Nephron progenitor cell (in vitro differentiated cells): ENCODE data around the gene FAM50B.
A peak's percentile ranks its signal among the peaks of the same experiment; 100 is the strongest.

ENCODE experiments used
- DNase-seq: peaks from one replicate; pipeline ENCODE4 v3.0.0; 2021
- H3K27ac Mint-ChIP-seq: 2 replicates; pipeline ENCODE4 v1.8.0; 2021; ENCODE audit warnings: mild to moderate bottlenecking, moderate library complexity, mixed read lengths
- H3K27me3 Mint-ChIP-seq: 2 replicates; pipeline ENCODE4 v1.8.0; 2021; ENCODE audit warnings: mild to moderate bottlenecking, low read depth, mixed read lengths; ENCODE audit not compliant: poor library complexity
- H3K36me3 Mint-ChIP-seq: 2 replicates; pipeline ENCODE4 v1.8.0; 2021; ENCODE audit warnings: low read depth, mixed read lengths
- H3K4me1 Mint-ChIP-seq: 2 replicates; pipeline ENCODE4 v1.8.0; 2021; ENCODE audit warnings: mixed read lengths
- H3K4me3 Mint-ChIP-seq: 2 replicates; pipeline ENCODE4 v1.8.0; 2021; ENCODE audit warnings: mild to moderate bottlenecking, moderate library complexity, mixed read lengths
- H3K9me3 Mint-ChIP-seq: 2 replicates; pipeline ENCODE4 v1.8.0; 2021; ENCODE audit warnings: mild to moderate bottlenecking, moderate library complexity, mixed read lengths
- CTCF ChIP-seq: fragments of 200-600 bp; sonication (generic); IDR thresholded peaks from 2 replicates; pipeline ENCODE4 v1.5.0; 2021; ENCODE audit warnings: antibody characterized with exemption

Gene FAM50B

DNA sequence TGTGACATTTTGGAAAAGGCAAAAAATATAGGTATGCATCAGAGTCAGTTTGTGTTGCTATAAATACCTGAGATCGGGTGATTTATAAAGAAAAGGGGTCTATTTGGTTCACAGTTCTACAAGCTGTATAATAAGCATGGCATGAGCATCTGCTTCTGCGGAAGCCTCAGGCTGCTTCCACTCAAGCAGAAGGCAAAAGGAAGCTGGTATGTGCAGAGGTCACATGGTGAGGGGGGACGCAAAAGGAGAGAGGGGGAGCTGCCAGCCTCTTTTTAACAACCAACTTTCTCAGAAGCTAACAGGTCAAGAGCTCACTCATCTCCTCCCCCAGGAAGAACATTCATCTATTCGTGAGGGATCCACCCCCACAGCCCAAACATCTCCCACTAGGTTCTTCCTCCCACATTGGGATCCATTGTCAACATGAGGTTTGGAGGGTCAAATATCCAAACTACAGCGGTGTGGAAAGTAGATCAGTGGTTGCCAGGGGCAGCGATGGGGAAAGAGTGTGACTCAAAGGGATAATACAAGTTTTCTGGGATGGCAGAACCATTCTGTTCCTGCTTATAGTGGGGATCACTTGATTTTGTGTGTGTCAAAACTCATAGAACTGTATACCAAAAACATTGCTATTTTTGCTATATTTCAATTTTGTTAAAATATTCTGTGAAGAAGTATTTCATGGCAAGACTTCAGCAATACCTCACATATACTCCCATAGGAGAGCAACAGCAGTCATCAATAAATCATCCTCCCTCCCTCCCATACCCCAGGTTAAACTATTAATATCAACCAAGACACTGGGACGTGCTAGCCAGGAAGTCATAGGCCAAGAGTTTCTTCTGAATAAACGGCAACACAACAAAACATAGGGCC lies 9.9 kb upstream of the FAM50B start:
- Mint-ChIP-seq H3K9me3 (peaks cover 7% of the 10 kb centered on the region), H3K27ac (peak overlapping the region; percentile 61), H3K36me3 (no peaks in the 10 kb centered on the region), H3K4me1 (peaks cover 11% of the 10 kb centered on the region), H3K4me3 (no peak overlapping the region), H3K27me3 (peaks cover 28% of the 10 kb centered on the region)
- no peak for TF ChIP-seq CTCF
- no peak for DNase-seq

DNA sequence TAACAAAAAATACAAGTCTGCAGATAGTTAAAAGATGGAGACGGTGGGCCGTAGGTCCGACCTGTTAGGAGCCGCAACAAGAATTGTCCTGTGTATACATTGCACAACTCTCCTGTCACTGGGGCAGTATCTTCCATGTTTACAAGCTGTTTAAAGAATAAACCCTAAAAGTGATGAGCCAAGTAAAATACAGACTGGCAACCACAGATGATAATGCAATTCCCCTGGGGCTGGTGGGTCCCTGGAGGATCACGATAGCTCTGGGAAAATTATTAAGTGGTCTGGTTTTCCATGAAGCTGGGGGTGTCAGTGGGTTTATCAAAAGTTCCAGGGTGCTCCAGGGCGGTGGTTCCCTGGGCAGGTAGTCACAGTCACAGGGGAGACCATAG lies 8.1 kb upstream of the FAM50B start:
- TF ChIP-seq CTCF = no peak
- Mint-ChIP-seq H3K36me3 (no peaks in the 10 kb centered on the region), H3K27me3 (peaks cover 32% of the 10 kb centered on the region), H3K4me3 (no peak overlapping the region), H3K9me3 (peaks cover 7% of the 10 kb centered on the region), H3K27ac (no peak overlapping the region), H3K4me1 (peaks cover 11% of the 10 kb centered on the region)
- no peak for DNase-seq

DNA sequence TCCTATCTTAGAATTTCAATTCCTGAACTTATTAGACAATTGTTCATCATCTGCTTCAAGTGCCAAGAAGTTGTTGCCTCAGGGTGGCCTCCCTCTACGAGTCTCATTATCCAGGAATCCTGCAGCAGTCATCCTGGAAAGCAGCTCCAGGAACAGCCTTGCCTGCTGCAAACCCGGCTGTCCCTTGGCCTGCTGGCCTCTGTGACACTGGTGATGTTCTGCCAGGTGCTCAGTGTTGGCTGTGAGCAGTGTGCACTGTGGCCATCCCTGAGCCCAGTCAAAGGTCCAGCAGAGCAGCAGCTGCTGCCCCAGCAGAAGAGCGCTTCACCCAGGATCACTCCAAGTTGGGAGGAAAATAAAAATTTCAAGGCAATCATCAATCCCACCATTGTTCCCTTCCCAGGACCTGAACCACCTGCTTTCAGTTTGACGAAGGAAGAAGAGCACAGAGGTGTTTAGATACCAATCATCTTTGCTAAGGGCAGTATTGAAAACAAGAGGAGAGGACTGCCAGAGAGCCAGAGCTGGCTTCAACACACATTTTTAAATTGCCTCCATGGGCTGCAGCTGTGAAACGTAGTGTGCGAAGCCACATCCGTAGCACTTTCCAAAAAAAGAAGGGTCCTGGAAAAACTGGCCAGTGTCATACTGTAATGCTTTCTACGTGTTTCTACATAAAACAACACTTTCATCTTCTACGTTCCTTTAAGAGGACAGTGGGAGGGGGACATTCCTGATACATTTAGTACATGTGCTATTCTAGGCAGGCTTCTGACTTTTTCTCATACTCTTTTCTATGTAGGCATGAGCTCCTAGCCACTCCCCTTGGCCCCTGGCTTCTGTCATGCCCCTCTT lies 7.2 kb upstream of the FAM50B start:
- Mint-ChIP-seq H3K27me3 (peaks cover 32% of the 10 kb centered on the region), H3K9me3 (peaks cover 7% of the 10 kb centered on the region), H3K27ac (no peak overlapping the region), H3K4me1 (peaks cover 11% of the 10 kb centered on the region), H3K36me3 (no peaks in the 10 kb centered on the region), H3K4me3 (no peak overlapping the region)
- DNase-seq = no peak
- no peak for TF ChIP-seq CTCF

DNA sequence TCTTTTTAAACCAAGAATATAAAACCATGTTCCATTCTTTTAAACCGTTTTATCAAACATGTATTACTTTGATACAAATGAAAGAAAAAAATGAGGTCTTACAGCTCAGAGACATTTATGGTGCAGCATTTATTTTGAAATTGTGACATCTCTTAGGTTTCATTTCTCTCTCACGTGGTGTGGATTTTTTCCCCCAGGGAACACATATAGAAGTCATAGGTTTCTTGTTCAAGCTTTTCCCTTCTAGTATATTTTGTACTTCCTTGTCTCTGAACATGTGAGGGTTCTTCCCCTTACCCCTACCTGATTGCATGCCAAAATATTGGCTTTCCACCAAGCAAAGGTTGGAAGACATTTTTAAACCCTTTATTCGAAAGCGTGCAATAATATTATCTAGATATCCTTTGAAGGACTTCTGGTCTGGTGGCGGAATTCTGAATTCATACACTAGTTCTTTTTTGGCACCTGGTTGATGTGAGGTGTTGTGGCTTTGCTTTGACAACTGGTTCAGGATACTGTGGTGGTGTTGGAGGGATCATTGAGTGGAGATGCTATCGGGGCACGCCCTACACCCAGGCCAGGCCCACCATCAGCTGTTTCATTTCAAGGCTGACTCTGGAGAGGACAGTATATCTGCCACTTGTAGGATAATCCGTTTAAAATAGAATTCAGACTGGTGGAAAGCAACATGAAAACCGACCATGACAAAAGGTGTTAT lies 5.6 kb upstream of the FAM50B start:
- H3K27me3 Mint-ChIP-seq = peaks cover 40% of the 10 kb centered on the region
- no peak for TF ChIP-seq CTCF
- no peak overlapping the region for H3K27ac Mint-ChIP-seq
- no peak for DNase-seq
- H3K4me3 Mint-ChIP-seq = no peak overlapping the region
- H3K36me3 Mint-ChIP-seq = no peaks in the 10 kb centered on the region
- H3K9me3 Mint-ChIP-seq = peaks cover 17% of the 10 kb centered on the region
- H3K4me1 Mint-ChIP-seq = peaks cover 14% of the 10 kb centered on the region

DNA sequence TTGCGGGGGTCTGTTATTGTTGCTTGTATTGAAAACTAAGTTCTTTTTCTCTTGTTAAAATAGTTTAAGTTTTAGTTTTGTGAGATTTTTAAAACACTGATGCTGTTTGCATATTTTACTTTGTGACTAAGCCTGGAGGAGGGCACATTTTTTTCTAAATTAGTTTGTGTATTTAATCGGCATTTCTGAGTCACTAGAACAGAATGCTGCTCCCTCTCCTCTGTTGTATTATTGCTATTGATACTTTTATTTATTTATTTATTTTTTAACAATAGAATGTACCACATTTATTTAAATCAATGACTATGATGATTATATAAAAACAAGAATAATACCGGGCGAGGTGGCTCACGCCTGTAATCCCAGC lies 5.1 kb upstream of the FAM50B start:
- H3K4me3 Mint-ChIP-seq = no peak overlapping the region
- TF ChIP-seq CTCF = no peak
- no peaks in the 10 kb centered on the region for H3K36me3 Mint-ChIP-seq
- H3K27me3 Mint-ChIP-seq = peaks cover 37% of the 10 kb centered on the region
- peaks cover 17% of the 10 kb centered on the region for H3K9me3 Mint-ChIP-seq
- DNase-seq = no peak
- peaks cover 12% of the 10 kb centered on the region for H3K4me1 Mint-ChIP-seq
- H3K27ac Mint-ChIP-seq = no peak overlapping the region
